Prostate gland (tissue), 2 donors: ENCODE data around the gene SASH3. TPM values are rescaled to one million over a fixed set of nuclear protein-coding genes. Genes with fewer than 3 reads are reported as not detected.

Experiments
- DNase-seq: peaks from one replicate; pipeline ENCODE4 v3.0.0-alpha.2; 2019; ENCODE audit warnings: low spot score
- H3K27ac ChIP-seq, 2 donors: fragments of 200-600 bp; sonication (generic); 2 replicates each; pipeline ENCODE4 v1.5.1; 2017 to 2019
- H3K27me3 ChIP-seq: fragments of 200-600 bp; sonication (generic); replicated peaks from 2 replicates; pipeline ENCODE4 v1.5.1; 2019; ENCODE audit not compliant: insufficient read depth
- H3K36me3 ChIP-seq, 2 donors: fragments of 200-600 bp; sonication (generic); 1 replicate in 1 of 2; 2 replicates in 1 of 2; pipeline versions ENCODE4 v1.5.1 to v1.8.1; 2017 to 2019
- H3K4me1 ChIP-seq: fragments of 200-600 bp; sonication (generic); replicated peaks from 2 replicates; pipeline ENCODE4 v1.5.1; 2019
- H3K4me3 ChIP-seq, 2 donors: fragments of 200-600 bp; sonication (generic); 2 replicates each; pipeline ENCODE4 v1.5.1; 2017 to 2019
- H3K9me3 ChIP-seq: fragments of 200-600 bp; sonication (generic); 2 replicates; pipeline ENCODE4 v1.5.1; 2017
- CTCF ChIP-seq, 4 experiments: fragments of 200-600 bp in 2 of 4; fragments of 450-650 bp in 2 of 4; sonication (generic) in 2 of 4; IDR thresholded peaks; 1 replicate in 3 of 4; 2 replicates in 1 of 4; pipeline ENCODE4 v1.5.1; 2016 to 2019; ENCODE audit warnings: antibody characterized with exemption in 4 of 4, mild to moderate bottlenecking in 2 of 4, moderate library complexity in 2 of 4
- POLR2A ChIP-seq: fragments of 450-650 bp; IDR thresholded peaks from one replicate; pipeline ENCODE4 v1.6.1; 2016; ENCODE audit warnings: antibody characterized with exemption, mild to moderate bottlenecking
- POLR2AphosphoS5 ChIP-seq: sonication (generic); formaldehyde crosslinking; IDR thresholded peaks from one replicate; pipeline ENCODE4 v1.6.1; 2017; ENCODE audit warnings: antibody characterized with exemption
- whole genome bisulfite sequencing: methylation state at CpG from one replicate; pipeline ENCODE4 v1.1.5; 2018; 5-methylcytosine and 5-hydroxymethylcytosine counted together
- intact Hi-C: fragments of 100-400 bp; cut with DNase I; formaldehyde crosslinking; loops from one replicate; pipeline ENCODE4 v1.14.2; 2022
- total RNA-seq, 2 donors: library from RNA; depleted of rRNA; stranded (reverse); fragments of >200 nt; gene quantifications; one replicate each; pipeline ENCODE4 v1.1.0, GENCODE V29; 2016

The SASH3 gene
- total RNA-seq, 2 donors from 2014 or later: 2.2 to 5.8 TPM

GRCh38 chrX:129800186-129800585, 20.4 kb downstream of the SASH3 start:
- H3K27me3 ChIP-seq: no peaks in the 10 kb centered on the region
- H3K36me3 ChIP-seq: no peaks in the 10 kb centered on the region
- 80% methylated on average over 4 of the region's 4 CpGs for WGBS
- no peak for DNase-seq
- H3K27ac ChIP-seq: no peak overlapping the region
- H3K4me1 ChIP-seq: no peaks in the 10 kb centered on the region
- intact Hi-C loops: no loop called here
- H3K9me3 ChIP-seq: no peaks in the 10 kb centered on the region
- no peak overlapping the region for H3K4me3 ChIP-seq
- TF ChIP-seq CTCF (IDR thresholded peaks at IDR 0.05) (no peak), POLR2A (no peak), POLR2AphosphoS5 (no peak)

DNA sequence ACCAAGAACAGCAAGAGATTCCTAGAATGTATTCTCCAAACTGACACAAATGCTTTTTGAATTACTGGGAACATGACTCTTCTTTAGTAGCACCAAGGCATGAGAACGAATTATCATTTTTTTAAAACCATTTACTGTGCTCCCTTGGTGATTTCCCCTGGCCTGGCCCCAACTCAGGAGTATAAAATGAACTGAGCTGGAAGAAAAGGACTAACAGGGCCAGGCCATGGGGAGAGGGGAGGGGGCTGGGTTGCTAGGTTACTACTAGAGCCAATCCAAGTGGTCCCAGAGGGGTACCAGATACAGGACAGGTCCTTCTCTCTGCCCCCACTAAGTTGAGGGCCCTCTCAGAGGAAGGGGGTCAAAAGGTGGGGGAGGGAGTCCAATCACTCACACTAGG, 23.1 kb downstream of the SASH3 start:
- H3K27ac ChIP-seq: no peak overlapping the region
- H3K27me3 ChIP-seq: no peaks in the 10 kb centered on the region
- no peak for DNase-seq
- H3K36me3 ChIP-seq: no peaks in the 10 kb centered on the region
- H3K9me3 ChIP-seq: no peaks in the 10 kb centered on the region
- WGBS: 0% methylated on average over 1 of the region's 1 CpG
- intact Hi-C loops: no loop called here
- TF ChIP-seq POLR2A: no peak
- no peak for TF ChIP-seq CTCF (IDR thresholded peaks at IDR 0.05)
- TF ChIP-seq POLR2AphosphoS5: no peak
- no peak overlapping the region for H3K4me3 ChIP-seq
- H3K4me1 ChIP-seq: no peaks in the 10 kb centered on the region

DNA sequence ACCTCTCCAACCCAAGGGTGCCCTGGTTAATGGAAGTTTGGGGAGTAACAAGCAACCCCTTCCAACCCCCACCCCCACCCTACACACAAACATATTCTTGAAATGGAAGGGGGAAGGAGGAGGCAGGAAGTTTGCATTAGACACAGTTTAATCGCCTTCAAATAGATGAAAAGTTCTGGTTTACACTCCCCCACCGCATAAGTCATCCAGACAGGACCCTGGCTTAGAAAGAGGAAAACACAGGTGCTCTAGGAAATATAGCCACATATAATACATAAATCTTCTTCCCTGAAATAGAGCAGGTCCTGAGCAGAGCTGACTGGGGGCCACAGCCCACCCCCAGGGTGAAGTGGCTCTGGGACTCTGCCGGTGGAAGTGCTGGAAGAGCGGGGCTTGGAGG, 25.1 kb downstream of the SASH3 start:
- H3K36me3 ChIP-seq: no peaks in the 10 kb centered on the region
- DNase-seq: no peak
- whole genome bisulfite sequencing: 86% methylated on average over 4 of the region's 4 CpGs
- no peak for TF ChIP-seq CTCF (IDR thresholded peaks at IDR 0.05)
- no peak for TF ChIP-seq POLR2AphosphoS5
- no peak for TF ChIP-seq POLR2A
- no peak overlapping the region for H3K4me3 ChIP-seq
- no peak overlapping the region for H3K27ac ChIP-seq
- intact Hi-C loops: no loop called here
- H3K27me3 ChIP-seq: no peaks in the 10 kb centered on the region
- H3K9me3 ChIP-seq: no peaks in the 10 kb centered on the region
- no peaks in the 10 kb centered on the region for H3K4me1 ChIP-seq

- H3K4me3 ChIP-seq: no peak overlapping the region
- intact Hi-C loops: no loop called here
- DNase-seq: no peak
- H3K36me3 ChIP-seq: no peaks in the 10 kb centered on the region
- TF ChIP-seq CTCF (IDR thresholded peaks at IDR 0.05) (no peak), POLR2AphosphoS5 (no peak), POLR2A (no peak)
- H3K9me3 ChIP-seq: no peaks in the 10 kb centered on the region
- H3K4me1 ChIP-seq: no peaks in the 10 kb centered on the region
- H3K27me3 ChIP-seq: no peaks in the 10 kb centered on the region
- 43% methylated on average over 2 of the region's 2 CpGs for WGBS
- H3K27ac ChIP-seq: no peak overlapping the region
Measured at GRCh38 chrX:129808158-129808828, 28.5 kb downstream of the SASH3 start.
